GM18526 (cell line): Measurements from ENCODE around the gene GAMT.

Experiments
- POLR2A ChIP-seq: IDR thresholded peaks from 3 replicates; pipeline ENCODE4 v1.6.1; 2011; ENCODE audit not compliant: insufficient read length; ENCODE audit errors: extremely low read depth

GAMT gene

GRCh38 chr19:1386945-1387683 is 14.2 kb downstream of the GAMT start:
- no peak for TF ChIP-seq POLR2A

GRCh38 chr19:1385816-1386215 is 15.5 kb downstream of the GAMT start:
- no peak for TF ChIP-seq POLR2A

- no peak for TF ChIP-seq POLR2A
Measured at GRCh38 chr19:1384478-1385110, 16.7 kb downstream of the GAMT start.

DNA sequence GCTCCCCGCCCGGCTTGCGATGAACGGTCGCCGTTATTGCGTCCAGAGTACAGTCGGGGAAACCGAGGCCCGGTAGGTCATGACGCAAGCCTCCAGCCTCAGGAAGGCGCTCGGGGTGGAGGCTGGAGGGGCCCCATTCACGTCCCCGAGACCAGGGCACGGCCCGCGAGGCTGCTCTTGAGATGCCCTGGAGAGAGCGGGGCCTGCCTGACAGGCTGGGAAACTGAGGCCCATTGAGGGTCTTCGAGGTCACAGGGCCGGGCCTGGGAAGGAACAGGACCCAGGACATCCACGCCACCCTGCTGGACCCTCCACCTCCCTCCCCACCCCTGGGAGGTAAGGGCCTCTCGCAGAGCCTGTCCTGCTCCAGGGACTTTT is 17.3 kb downstream of the GAMT start:
- TF ChIP-seq POLR2A: no peak

GRCh38 chr19:1383312-1384084 is 17.8 kb downstream of the GAMT start, which contains the start of gene NDUFS7:
NDUFS7 (plus strand) TSS chr19:1383907; CDS start chr19:1383927, 20 bp downstream.
- peak; percentile 74 for TF ChIP-seq POLR2A

DNA sequence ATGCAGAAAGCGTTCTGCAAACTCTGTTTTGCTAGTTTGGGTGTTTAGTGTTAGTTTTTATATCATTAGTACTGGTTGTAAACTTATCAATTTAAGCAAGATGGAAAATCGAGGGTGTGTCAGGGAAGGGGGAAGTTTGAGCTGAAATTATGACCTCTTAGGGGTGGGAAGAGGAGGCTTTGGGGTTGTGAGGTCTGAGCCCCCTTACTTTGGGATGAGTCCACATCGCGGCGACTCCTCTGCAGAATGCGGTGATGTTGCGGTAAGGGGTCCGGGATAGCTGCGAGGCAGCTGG is 18.4 kb downstream of the GAMT start:
- no peak for TF ChIP-seq POLR2A

GRCh38 chr19:1382250-1382649 is 19.1 kb downstream of the GAMT start:
- no peak for TF ChIP-seq POLR2A

DNA sequence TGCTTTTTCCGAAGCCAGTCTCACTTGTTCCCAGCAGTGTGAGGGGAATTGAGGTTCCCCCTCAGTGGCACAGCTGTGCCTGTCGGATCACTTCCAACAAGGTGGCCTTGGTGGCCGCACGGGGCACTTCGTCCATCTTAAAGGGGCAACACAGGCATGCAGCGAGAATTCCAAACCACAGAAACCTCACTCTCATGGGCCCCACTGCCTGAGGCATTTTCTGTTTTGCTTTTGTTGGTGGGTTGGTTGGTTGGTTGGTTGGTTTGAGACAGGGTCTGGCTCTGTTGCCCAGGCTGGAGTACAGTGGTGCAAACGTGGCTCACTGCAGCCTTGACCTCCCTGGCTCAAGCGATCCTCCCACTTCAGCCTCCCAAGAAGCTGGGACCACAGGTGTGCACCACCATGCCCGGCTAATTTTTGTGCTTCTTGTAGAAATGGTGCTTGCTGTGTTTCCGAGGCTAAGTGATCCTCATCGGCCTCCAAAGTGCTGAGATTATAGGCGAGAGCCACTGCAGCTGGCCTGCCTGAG is 21.3 kb downstream of the GAMT start:
- TF ChIP-seq POLR2A: no peak

DNA sequence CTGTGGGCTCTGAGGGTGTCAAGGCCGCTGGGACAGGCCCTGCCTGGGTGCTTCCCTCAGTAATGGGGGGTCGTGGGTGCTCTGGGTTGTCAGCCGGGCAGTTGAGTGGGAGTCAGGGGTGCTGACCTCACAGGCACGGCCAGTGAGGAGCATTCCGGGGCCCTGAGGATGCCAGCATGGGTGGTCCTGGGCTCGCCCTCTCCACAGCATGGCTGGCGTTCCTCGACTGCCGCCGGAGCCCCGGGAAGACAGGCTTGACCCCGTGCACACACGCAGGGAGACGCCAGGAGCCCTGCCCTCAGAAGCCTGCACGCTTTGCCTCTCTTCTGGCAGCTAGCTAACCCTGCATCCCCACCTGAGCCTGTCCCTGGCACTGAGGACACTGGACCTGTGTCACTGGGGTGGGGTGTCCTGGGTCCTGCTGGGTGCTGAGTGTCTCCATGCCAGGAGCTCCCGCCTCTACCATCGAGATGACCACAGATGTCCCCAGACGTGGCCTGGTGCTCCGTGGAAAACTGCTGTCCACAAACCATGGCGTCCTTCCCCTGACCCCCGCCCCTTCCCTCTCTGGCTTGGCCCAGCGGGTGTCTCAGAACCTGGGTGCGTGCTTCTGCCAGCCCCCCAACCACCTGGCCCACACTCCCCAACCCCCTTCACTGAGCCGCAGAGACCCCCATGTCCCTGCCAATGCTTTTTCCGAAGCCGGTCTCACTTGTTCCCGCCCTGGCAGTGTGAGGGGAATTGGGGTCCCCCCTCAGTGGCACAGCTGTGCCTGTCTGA is 22.0 kb downstream of the GAMT start:
- TF ChIP-seq POLR2A: no peak

DNA sequence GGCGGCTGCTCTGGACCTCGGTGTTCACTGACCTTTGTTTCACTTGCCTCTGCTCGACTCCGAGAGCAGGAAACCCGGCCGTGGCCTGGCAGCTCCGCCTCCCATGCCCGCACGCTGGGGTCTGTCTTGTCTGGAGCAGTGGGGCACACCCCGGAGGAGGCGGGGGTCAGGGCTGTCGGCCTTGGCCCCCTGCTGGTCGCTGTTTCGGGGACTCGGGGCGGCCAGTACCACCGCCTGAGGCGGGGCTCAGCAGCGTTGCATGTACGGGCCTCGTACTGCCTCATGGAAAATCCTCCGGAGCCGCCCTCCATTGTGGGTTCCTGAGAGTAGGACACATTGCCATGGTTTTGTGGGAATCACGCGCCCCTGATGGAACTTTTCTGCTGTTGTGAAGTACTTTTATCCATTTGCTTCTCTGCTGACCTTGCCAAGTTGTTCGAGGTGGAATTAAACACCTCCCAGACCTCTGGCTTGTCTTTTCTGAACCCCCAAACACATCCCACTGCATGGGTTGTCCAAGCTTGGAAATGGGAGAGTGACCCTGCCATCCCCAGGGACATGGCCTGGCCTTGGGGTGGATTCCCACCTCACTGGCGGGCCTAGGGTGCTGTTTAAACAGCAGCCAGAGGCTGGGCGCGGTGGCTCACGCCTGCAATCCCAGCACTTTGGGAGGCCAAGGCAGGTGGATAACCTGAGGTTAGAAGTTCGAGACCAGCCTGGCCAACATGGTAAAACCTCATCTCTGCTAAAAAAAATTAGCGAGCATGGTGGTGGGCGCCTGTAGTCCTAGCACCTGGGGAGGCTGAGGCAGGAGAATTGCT is 23.2 kb downstream of the GAMT start:
- no peak for TF ChIP-seq POLR2A

GRCh38 chr19:1377176-1377964 is 24.0 kb downstream of the GAMT start:
- TF ChIP-seq POLR2A: no peak

DNA sequence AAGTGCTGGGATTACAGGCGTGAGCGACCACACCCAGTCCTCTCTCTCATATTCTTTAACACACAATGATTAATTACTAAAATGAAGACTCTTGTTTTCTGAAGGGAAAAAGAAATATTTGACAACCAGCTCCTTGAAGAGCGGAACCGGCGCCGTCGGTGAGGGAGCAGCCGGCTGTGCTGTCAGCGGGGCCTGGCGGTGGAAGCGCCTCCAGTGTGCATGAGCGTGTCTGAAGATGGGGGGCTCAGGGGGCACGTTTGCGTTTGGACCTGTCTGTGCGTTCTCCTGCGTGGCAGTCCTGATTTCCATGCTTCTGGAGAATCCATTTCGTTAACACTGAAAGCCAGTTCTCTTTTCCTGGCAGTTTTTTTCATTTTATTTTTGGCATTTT is 24.9 kb downstream of the GAMT start:
- TF ChIP-seq POLR2A: no peak

GRCh38 chr19:1374250-1374577 is 27.1 kb downstream of the GAMT start:
- TF ChIP-seq POLR2A: no peak

GRCh38 chr19:1373534-1374249 is 27.6 kb downstream of the GAMT start:
- no peak for TF ChIP-seq POLR2A
